ENCODE measurements around the gene SSBP2. TPM values are rescaled to one million over a fixed set of nuclear protein-coding genes. Genes with fewer than 3 reads are reported as not detected.
"Not testable (repeated sequence)": the region's sequence is repeated elsewhere in the genome, so short reads cannot be mapped to it uniquely, and the experiment has no call there.

Gene SSBP2
- total and polyA plus RNA-seq, 2 donors (not counting 1 experiment from before 2014, with no cell fraction given) = 44.4 to 63.1 TPM

- H2AFZ ChIP-seq (ENCODE audit: low read length) = no peak overlapping the region
- peak overlapping the region; percentile 33 for H3K27ac ChIP-seq (ENCODE audit: insufficient read depth, low read length)
- no peaks in the 10 kb centered on the region for H3K79me2 ChIP-seq (ENCODE audit: control insufficient read depth, insufficient read depth, low read length)
- H4K20me1 ChIP-seq (ENCODE audit: control insufficient read depth, extremely low read depth, insufficient read depth, low read length) = no peaks in the 10 kb centered on the region
- H3K4me1 ChIP-seq (ENCODE audit: control insufficient read depth, extremely low read depth, insufficient read depth, low read length) = peaks cover 2% of the 10 kb centered on the region
- H3K27me3 ChIP-seq (ENCODE audit: control insufficient read depth, insufficient read depth, low read length) = no peaks in the 10 kb centered on the region
- peak; percentile 87 to 96 for DNase-seq (ENCODE audit: low read depth in 2 of 2)
- no peak overlapping the region for H3K4me2 ChIP-seq (ENCODE audit: extremely low read depth, insufficient read depth, low read length)
- H3K9ac ChIP-seq (ENCODE audit: insufficient read depth, low read length) = no peak overlapping the region
- no peaks in the 10 kb centered on the region for H3K36me3 ChIP-seq (ENCODE audit: control insufficient read depth, insufficient read depth, low read length)
- TF ChIP-seq, protein P1, sequence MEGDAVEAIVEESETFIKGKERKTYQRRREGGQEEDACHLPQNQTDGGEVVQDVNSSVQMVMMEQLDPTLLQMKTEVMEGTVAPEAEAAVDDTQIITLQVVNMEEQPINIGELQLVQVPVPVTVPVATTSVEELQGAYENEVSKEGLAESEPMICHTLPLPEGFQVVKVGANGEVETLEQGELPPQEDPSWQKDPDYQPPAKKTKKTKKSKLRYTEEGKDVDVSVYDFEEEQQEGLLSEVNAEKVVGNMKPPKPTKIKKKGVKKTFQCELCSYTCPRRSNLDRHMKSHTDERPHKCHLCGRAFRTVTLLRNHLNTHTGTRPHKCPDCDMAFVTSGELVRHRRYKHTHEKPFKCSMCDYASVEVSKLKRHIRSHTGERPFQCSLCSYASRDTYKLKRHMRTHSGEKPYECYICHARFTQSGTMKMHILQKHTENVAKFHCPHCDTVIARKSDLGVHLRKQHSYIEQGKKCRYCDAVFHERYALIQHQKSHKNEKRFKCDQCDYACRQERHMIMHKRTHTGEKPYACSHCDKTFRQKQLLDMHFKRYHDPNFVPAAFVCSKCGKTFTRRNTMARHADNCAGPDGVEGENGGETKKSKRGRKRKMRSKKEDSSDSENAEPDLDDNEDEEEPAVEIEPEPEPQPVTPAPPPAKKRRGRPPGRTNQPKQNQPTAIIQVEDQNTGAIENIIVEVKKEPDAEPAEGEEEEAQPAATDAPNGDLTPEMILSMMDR (conservative IDR thresholded peaks at IDR 0.05 in 1 of 2, IDR thresholded peaks at IDR 0.05 in 1 of 2; ENCODE audit: low read depth in 1 of 2, low read length in 2 of 2) = peak; percentile 95 to 96
- TF ChIP-seq EZH2 (IDR thresholded peaks at IDR 0.05; ENCODE audit: low read length, missing control alignments) = no peak
- H3K4me3 ChIP-seq (replicated peaks in 1 of 4; ENCODE audit: control extremely low read depth in 1 of 4, insufficient read depth in 1 of 4, low read depth in 3 of 4, low read length in 4 of 4) = no peak overlapping the region
- no peaks in the 10 kb centered on the region for H3K9me3 ChIP-seq (ENCODE audit: control insufficient read depth, insufficient read depth, low read depth, low read length)
Measured at GRCh38 chr5:81506900-81507588, 243.9 kb downstream of the SSBP2 start.

GRCh38 chr5:81506378-81506777, 244.5 kb downstream of the SSBP2 start:
- Histone ChIP-seq H3K79me2 (ENCODE audit: control insufficient read depth, insufficient read depth, low read length) (no peaks in the 10 kb centered on the region), H3K9ac (ENCODE audit: insufficient read depth, low read length) (no peak overlapping the region), H3K27ac (ENCODE audit: insufficient read depth, low read length) (peak overlapping the region; percentile 33), H3K36me3 (ENCODE audit: control insufficient read depth, insufficient read depth, low read length) (no peaks in the 10 kb centered on the region), H2AFZ (ENCODE audit: low read length) (no peak overlapping the region), H3K27me3 (ENCODE audit: control insufficient read depth, insufficient read depth, low read length) (no peaks in the 10 kb centered on the region), H3K4me3 (replicated peaks in 1 of 4; ENCODE audit: control extremely low read depth in 1 of 4, insufficient read depth in 1 of 4, low read depth in 3 of 4, low read length in 4 of 4) (no peak overlapping the region), H3K4me2 (ENCODE audit: extremely low read depth, insufficient read depth, low read length) (no peak overlapping the region), H3K9me3 (ENCODE audit: control insufficient read depth, insufficient read depth, low read depth, low read length) (no peaks in the 10 kb centered on the region), H3K4me1 (ENCODE audit: control insufficient read depth, extremely low read depth, insufficient read depth, low read length) (peaks cover 2% of the 10 kb centered on the region), H4K20me1 (ENCODE audit: control insufficient read depth, extremely low read depth, insufficient read depth, low read length) (no peaks in the 10 kb centered on the region)
- no peak for TF ChIP-seq EZH2 (IDR thresholded peaks at IDR 0.05; ENCODE audit: low read length, missing control alignments)
- TF ChIP-seq, protein P1 (conservative IDR thresholded peaks at IDR 0.05 in 1 of 2, IDR thresholded peaks at IDR 0.05 in 1 of 2; ENCODE audit: low read depth in 1 of 2, low read length in 2 of 2) = no peak
- no peak for DNase-seq (ENCODE audit: low read depth in 2 of 2)

GRCh38 chr5:81505672-81506071, 245.2 kb downstream of the SSBP2 start:
- Histone ChIP-seq H2AFZ (ENCODE audit: low read length) (no peak overlapping the region), H3K4me2 (ENCODE audit: extremely low read depth, insufficient read depth, low read length) (peak overlapping the region; percentile 30)

DNA sequence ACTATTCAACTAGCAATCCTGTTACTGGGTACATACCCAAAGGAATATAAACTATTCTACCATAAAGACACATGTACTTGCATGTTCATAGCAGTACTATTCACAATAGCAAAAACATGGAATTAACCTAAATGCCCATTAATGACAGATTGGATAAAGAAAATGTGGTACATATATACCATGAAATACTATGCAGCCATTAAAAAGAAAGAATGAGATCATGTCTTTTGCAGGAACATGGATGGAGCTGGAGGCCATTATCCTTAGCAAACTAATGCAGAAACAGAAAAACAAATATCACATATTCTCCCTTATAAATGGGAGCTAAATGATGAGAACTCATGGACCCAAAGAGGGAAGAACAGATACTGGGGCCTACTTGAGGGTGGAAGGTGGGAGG, 247.3 kb downstream of the SSBP2 start:
- not testable (repeated sequence) for H3K4me2 ChIP-seq (ENCODE audit: extremely low read depth, insufficient read depth, low read length)

More at GRCh38 chr5:81505672-81506071, 245.2 kb downstream of the SSBP2 start:
- Histone ChIP-seq H3K36me3 (ENCODE audit: control insufficient read depth, insufficient read depth, low read length) (no peaks in the 10 kb centered on the region), H3K9ac (ENCODE audit: insufficient read depth, low read length) (no peak overlapping the region), H3K79me2 (ENCODE audit: control insufficient read depth, insufficient read depth, low read length) (no peaks in the 10 kb centered on the region), H3K4me3 (replicated peaks in 1 of 4; ENCODE audit: control extremely low read depth in 1 of 4, insufficient read depth in 1 of 4, low read depth in 3 of 4, low read length in 4 of 4) (peak overlapping the region in 1 of 4 experiments; percentile 24), H3K9me3 (ENCODE audit: control insufficient read depth, insufficient read depth, low read depth, low read length) (no peaks in the 10 kb centered on the region), H3K27ac (ENCODE audit: insufficient read depth, low read length) (no peak overlapping the region), H3K4me1 (ENCODE audit: control insufficient read depth, extremely low read depth, insufficient read depth, low read length) (peaks cover 2% of the 10 kb centered on the region), H4K20me1 (ENCODE audit: control insufficient read depth, extremely low read depth, insufficient read depth, low read length) (no peaks in the 10 kb centered on the region), H3K27me3 (ENCODE audit: control insufficient read depth, insufficient read depth, low read length) (no peaks in the 10 kb centered on the region)
- TF ChIP-seq EZH2 (IDR thresholded peaks at IDR 0.05; ENCODE audit: low read length, missing control alignments) = no peak
- TF ChIP-seq, protein P1 (conservative IDR thresholded peaks at IDR 0.05 in 1 of 2, IDR thresholded peaks at IDR 0.05 in 1 of 2; ENCODE audit: low read depth in 1 of 2, low read length in 2 of 2) = no peak
- no peak for DNase-seq (ENCODE audit: low read depth in 2 of 2)

More for the DNA sequence above, 247.3 kb downstream of the SSBP2 start:
- not testable (repeated sequence) for H3K4me1 ChIP-seq (ENCODE audit: control insufficient read depth, extremely low read depth, insufficient read depth, low read length); H3K36me3 ChIP-seq (ENCODE audit: control insufficient read depth, insufficient read depth, low read length); H2AFZ ChIP-seq (ENCODE audit: low read length); H4K20me1 ChIP-seq (ENCODE audit: control insufficient read depth, extremely low read depth, insufficient read depth, low read length); H3K4me3 ChIP-seq (replicated peaks in 1 of 4; ENCODE audit: control extremely low read depth in 1 of 4, insufficient read depth in 1 of 4, low read depth in 3 of 4, low read length in 4 of 4); H3K27ac ChIP-seq (ENCODE audit: insufficient read depth, low read length); H3K27me3 ChIP-seq (ENCODE audit: control insufficient read depth, insufficient read depth, low read length); H3K9ac ChIP-seq (ENCODE audit: insufficient read depth, low read length); DNase-seq (ENCODE audit: low read depth in 2 of 2); H3K9me3 ChIP-seq (ENCODE audit: control insufficient read depth, insufficient read depth, low read depth, low read length); H3K79me2 ChIP-seq (ENCODE audit: control insufficient read depth, insufficient read depth, low read length)
